Measurements from ENCODE around the gene AQP6. TPM values are rescaled to one million over a fixed set of nuclear protein-coding genes. Genes with fewer than 3 reads are reported as not detected.

AQP6 gene
- total RNA-seq, 1 donor from 2014 or later: not detected

DNA sequence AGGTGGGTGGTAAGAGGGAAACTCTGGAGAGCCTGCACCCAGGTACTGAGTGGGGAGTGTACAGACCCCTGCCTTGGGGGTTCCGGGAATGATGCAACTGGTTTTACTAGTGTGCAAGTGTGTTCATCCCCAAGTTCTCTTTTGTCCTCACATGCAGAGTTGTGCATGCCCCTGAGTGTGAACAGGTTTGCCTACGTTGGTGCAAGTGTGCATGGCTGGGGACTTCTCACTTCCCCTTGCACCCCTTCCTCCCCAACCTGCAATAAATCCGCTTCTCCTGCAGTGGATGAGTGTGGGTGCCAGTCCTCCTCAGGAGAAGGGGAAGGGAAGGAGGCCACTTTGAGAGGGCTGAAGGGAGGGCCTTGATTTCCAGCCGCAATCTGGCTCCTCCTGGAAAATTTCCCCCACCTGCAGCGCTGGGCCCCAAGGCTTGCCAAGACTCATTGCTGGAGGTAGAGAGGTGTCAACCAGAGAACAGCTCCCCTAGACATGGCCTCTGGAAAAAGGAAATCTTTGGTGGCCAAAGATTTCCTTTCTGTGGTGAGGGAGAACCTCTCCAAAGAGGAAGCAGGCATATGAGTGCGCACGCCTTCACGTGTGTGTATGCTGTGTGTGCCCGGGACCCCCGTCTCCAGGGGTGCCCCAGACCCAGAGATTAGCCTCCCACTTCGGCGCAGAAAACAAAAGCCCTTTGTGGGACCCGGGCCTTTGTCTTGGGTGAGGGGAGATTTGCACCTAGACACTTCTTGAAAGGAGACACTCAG is 16.7 kb upstream of the AQP6 start:
- no peak for DNase-seq (ENCODE audit: low read depth in 2 of 2)

DNA sequence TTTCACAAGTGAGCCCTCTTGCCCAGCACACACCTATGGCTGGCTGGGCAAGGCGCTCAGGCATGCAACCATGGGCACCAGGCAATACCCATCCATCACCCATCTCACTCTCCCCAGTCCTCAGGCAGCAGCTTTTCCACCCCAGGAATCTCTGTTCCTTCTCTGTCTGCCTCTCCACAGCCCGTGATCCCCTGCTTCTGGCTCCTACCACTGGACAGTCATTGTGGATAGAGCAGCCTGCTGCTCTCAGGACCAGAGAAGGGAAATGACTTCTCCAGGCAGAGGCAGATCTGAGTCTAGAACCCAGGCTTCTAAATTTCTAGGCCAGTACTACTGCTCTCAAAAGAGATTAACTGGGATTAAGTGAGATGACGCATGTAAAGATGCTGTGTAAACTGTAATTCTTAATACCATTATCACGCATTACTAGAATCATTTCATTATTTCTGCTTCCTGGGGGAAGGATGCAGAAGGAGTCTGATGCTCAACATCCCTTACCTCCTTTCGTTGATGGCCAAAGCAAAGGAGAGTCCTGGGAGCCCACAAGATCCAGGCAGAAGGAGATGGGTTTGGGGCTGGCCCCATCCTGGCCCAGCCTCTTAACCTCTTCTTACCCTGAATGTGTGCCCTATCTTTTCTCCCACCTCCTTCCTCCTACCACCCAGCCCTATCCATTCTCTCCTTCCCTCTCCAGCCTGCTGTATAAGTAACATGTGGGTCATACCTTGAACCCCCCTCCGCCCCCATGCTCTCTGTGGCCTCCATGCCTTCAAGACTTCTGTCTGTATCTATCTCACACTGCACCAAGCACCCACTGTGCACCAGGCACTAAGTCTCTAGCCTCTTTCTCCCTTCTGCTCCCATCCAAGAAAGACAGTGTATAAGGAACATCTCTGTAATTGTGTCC is 15.8 kb upstream of the AQP6 start:
- DNase-seq (ENCODE audit: low read depth in 2 of 2): no peak

DNA sequence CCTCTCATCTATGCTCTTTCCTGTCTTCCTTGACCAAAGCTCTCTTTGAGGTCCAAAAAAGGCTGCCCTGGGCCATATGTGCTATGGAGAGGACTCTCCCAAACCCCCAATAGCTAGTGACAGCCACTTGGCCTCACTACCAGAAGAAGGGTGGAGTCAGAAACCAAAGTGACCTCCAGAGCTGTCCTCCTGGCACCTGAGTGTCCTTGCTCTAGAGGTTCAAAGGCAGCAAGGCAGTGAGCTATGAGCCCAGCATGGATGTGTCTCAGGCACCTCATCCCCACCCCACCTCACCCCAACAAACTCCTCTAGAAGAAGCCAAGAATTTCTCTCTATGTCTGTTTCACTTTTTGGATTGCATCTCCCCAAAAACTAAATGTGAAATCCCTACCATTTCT is 15.2 kb upstream of the AQP6 start:
- DNase-seq (ENCODE audit: low read depth in 2 of 2): no peak

DNA sequence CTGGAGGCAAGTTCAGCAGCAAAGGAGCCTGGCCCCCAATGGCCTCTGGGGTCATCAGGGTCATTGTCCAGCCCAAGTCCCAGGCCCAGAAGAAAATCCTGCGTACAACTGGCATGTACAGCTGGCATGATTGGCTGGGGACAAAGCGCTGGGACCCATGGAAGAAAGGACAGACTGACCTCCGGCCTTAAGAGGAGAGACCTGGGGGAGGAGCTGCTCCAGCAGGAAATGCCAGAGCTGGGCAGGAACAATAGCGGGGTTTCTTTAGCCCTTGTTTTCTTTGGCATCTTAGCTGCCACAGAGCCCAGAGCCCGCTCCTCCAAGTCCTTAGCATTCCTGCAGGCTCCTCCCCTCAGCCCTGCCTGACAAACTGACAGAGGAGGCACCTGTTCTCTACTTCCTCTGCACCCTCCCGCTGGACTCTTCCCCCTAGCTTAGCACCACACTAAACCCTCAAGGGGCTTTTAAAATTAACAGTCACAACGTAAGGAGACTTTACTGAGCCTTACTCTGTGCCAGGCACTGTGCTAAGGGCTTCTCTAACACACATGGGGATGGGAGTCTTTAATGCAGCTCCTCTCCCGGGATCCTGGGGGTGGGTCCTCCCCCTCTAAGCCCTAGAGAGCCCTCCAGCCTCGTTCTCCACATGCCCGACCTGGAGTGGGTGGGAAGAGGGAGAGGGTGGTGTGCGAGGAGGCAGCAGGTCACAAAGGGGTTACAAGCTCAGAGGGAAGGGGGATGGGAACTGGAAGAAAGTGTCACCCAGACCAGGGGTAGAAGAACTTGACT is 12.9 kb upstream of the AQP6 start:
- peak in 1 of 2 donors; percentile 58 for DNase-seq (ENCODE audit: low read depth in 2 of 2)

DNA sequence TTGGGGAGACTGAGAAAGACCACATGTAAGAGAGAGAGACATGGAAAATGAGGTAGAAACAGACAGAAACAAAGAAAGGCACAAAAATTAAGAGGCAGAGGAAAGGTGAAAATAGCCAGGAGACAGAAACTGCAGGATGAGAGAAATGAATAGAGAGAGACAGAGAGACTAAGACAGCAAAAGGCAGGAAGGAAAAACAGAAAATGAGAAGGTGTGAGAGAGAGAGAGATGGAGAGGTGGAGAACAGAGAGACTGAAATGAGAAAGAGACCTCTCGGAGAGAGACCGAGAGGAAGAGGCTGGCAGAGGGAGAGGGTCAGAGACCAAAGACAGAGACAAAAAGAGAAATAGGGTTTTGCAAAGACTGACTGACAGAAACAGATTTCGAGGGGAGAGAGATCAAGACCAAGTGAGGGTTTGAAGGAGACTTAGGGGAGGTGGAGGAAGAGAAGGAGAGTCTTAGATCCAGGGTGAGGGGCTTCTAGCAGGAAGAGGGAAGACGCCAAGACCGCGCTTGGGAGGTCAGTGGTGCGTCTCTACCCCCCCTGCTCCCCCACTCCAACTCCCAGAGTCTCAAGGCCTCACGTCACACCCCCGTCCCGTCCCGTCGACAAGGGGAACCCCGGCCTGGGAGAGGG is 12.2 kb upstream of the AQP6 start:
- DNase-seq (ENCODE audit: low read depth in 2 of 2): no peak

DNA sequence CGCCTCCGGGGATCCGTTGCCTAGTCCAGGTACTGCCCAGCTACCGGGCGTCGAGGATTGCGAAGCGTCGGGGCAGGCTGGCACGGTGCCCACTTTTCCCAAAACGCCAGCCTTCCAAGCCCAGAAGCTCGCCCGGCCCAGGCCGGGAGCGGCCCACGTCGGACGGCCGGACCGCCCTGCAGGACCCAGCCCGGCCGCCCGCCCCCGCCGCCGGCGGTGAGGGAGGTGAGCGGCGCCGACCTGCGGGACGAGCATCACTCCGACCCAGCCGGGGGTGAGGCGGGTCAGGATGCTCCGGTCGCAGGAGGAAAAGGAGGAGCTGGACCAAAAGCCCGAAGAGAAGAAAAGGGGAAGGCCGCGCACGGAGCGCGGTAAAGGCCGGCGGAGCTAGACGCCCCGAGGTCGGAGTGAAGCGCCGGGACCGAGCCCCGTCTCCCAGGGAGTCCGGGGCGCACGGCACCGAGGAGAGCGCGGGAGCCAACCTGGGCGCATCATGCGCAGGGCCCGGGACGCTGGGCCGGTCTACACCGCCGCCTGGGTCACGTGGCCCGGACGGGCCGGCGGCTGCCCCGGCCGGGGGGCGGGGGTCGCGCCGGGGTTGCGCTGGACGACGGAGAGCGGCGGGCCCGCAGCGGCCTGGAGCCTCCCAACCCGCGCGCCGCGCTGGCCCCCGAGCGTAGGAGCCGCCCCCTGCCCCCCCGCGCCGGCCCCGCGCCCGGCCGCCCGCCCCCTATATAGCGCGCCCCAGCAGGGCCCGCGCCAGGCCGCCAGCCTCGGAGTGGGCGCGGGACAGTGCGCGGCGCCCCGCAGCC is 11.4 kb upstream of the AQP6 start, which contains the start of gene AQP5:
Gene AQP5 (plus strand): TSS at position 762 of the 812 bp plus-strand sequence. CDS start 146 bp downstream, outside the sequence.
- DNase-seq (ENCODE audit: low read depth in 2 of 2): no peak

DNA sequence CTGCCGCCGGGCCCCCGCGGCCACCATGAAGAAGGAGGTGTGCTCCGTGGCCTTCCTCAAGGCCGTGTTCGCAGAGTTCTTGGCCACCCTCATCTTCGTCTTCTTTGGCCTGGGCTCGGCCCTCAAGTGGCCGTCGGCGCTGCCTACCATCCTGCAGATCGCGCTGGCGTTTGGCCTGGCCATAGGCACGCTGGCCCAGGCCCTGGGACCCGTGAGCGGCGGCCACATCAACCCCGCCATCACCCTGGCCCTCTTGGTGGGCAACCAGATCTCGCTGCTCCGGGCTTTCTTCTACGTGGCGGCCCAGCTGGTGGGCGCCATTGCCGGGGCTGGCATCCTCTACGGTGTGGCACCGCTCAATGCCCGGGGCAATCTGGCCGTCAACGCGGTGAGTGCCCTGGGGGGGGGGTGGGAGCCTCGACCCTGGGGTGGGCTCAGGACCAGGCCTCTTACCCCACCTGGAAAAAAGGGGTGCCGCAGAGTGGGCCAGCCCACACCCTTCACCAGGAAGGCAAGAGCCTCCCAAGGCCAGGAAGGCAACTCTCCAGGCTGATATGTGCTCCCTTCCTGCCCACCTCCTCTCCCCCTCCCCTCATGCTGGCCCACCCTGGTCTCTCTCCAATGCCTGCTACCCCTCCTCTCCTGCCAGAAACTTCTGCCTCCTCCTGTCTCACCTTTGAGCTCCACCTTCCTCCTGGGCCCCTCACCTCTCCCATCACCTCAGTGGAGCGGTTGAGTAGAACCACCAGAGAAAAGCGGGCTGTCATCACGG is 10.6 kb upstream of the AQP6 start:
- no peak for DNase-seq (ENCODE audit: low read depth in 2 of 2)

DNA sequence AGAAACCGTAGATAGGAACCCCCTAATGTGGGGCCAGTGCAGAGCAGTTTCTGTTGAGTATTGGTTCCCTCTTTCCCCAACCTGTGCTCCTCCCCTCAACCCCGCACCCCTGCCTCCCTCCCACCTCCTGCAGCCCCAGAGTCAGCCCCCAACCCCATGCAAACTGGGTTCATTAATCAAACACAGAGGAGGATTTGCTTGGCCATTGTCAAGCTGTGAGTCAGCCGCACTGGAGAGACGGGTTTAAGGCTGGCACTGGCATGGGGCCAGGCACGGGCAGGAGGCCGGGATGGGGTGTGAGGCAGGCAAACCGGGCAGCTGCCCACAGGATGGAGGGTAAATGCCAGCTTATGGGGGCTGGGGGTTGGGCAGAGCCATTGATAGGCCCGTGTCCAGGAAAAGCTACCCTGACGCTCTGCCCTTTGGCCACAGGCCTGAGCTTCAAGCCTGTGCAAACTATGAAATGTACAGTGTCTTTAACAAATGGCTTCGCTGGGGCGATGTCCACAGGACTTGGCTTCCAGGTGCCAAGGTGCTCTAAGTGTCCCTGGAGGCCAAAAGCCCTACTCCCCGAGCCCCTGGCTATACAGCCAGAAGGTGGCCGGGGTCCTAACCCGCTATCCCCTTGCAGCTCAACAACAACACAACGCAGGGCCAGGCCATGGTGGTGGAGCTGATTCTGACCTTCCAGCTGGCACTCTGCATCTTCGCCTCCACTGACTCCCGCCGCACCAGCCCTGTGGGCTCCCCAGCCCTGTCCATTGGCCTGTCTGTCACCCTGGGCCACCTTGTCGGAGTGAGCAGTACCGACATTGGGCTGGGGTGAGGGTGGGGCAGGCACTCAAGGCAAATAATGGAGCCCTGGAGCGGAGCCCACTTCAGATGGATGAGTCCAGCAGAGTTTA is 9.6 kb upstream of the AQP6 start:
- peak in 1 of 2 donors; percentile 31 for DNase-seq (ENCODE audit: low read depth in 2 of 2)

DNA sequence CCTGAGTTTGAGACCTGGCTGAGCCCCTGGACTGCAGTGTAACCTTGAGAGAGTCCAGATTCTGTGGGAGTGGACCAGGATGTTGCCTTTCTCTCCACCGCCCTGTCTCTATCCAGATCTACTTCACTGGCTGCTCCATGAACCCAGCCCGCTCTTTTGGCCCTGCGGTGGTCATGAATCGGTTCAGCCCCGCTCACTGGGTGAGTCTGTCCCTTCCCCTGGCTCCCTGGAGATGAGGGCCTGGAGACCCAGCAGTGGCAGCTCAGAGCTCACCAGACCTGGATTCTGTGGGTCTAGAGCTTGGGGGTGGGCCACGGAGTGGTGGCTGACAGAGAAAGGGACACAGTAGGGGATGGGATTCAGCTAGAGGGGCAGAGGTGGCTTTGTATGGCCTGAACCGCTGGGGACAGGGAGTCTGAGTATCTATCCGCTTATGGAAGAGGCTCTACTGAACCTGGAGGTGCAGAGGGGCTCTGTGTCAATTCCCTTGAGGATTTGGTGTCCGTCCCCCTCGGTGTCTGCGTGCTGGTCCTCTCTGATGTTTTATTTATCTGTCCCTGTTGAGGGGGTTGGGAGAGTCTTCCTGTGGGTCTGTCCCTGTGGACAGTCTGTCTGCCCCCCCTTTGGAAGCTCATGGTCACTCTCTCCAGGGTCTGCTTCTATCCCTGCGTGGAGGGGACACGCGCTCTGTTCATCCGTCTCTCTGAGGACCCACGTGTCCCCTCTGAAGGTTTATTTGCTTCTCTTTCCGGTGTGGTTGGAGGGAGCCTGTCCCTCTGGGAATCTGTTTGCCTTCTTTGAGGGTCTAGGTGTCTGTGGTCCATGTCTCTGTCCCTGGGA is 8.6 kb upstream of the AQP6 start:
- no peak for DNase-seq (ENCODE audit: low read depth in 2 of 2)

DNA sequence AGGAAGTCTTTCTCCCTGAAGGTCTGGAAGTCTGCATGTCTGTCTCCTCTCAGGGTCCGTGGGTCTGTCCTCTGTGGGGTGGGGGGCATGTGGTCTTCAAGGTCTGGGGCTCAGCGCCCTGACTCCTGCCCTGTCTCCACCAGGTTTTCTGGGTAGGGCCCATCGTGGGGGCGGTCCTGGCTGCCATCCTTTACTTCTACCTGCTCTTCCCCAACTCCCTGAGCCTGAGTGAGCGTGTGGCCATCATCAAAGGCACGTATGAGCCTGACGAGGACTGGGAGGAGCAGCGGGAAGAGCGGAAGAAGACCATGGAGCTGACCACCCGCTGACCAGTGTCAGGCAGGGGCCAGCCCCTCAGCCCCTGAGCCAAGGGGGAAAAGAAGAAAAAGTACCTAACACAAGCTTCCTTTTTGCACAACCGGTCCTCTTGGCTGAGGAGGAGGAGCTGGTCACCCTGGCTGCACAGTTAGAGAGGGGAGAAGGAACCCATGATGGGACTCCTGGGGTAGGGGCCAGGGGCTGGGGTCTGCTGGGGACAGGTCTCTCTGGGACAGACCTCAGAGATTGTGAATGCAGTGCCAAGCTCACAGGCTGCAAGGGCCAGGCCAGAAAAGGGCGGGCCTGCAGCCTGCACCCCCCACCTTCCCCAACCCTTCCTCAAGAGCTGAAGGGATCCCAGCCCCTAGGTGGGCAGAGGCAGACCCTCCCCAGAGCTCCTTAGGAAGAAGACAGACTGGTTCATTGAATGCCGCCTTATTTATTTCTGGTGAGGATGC is 7.7 kb upstream of the AQP6 start:
- DNase-seq (ENCODE audit: low read depth in 2 of 2): no peak

DNA sequence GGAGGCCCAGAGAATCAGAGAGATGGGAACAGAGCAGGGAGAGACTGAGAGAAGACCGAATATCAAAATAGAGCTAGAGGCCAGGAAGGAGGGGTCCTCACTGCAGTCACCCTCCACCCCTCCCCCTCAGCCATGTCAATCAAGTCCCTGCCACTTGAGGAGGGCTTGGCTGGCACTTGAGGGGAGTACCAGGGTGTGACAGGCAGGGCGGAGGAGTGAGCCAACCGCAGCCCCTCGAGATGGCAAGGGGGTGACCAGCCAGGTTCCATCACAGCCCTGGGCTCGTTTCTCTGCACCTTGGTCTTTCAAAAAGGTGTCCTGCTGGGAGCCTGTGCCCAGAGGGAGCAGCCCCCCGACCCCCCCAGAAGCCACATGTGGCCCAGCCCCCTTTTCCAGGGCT is 6.9 kb upstream of the AQP6 start:
- no peak for DNase-seq (ENCODE audit: low read depth in 2 of 2)

DNA sequence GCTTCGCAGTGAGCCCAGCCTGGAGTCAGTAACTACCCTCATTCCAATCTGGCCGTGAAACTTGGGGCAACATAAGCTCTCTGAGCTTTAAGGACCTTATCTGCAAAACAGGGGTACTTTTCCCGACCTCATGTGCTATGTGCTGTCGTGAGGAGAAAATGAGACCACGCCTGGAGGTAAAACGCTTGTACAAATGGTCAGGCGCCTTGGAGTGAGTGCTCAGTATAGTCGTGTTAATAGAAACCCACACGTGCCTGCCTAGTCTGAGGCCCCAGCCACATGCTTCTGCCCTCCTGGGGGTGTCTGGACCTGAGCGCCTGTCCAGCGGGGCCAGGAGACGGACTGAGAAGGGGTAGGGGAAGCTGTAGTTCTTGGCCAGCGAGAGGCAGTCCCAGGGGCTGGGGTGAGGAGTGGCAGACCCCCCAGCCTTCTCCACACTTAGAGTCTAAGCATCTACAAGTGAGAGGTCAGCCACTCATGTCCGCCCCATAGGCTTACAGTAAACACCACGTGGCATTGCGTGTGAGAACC is 6.2 kb upstream of the AQP6 start:
- DNase-seq (ENCODE audit: low read depth in 2 of 2): no peak

DNA sequence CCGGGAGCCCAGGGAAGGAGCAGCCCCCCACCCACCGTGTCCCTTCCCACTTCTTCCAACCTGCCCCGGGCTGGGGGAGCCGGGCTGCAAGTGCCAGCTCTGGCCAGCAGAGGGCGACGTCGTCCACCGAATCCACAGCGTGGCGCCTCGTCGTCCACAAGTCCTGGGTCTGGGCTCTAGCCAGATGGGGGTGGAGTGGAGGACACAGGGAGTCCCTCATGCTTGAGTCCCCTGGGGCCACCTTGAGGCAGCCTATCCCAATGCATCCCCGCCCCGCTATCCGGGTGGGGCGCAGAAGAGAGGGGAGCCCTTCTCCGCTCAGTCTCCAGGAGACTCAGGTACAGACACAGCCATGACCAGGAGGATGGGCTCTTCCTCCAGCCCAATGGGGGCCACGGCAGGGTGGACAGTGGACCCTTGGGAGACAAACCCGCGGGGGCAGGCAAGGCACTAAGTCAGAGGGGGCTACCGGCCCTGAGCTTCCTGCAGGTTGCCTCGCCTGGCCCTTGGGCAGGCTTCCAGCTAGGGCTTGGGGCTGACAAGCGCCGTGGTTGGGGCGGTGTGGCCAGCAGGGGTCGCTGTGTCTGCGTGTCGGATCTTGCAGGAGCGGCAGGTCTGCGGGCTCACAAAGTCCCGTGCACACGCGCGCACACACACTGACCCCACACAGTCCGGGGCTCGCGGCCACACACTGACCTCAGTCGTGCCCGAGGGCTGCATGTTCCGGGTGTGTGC is 5.5 kb upstream of the AQP6 start:
- peak; percentile 90 to 91 for DNase-seq (ENCODE audit: low read depth in 2 of 2)

DNA sequence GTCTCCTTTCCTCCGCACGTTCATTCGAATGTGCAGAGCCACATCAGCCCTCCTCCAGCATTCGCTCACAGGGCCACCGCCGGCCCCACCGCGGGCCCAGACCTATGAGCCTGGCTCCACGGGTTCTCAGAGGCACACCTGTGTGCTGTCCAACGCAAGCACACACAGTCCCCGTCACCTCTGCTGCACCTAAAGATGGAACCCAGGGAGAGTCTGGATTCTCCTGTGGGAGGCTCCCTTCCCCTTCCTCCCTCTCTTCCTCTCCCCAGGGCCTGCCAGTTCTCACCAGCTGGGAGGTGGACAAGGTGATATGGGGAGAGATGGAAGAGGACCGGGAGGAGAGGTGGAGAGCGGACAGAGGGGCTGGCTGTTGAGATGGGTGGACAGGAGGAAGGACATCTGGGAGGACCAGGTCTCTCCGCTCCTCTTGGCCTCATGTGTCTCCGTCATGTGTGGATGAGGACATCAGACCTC is 4.9 kb upstream of the AQP6 start:
- DNase-seq (ENCODE audit: low read depth in 2 of 2): no peak

DNA sequence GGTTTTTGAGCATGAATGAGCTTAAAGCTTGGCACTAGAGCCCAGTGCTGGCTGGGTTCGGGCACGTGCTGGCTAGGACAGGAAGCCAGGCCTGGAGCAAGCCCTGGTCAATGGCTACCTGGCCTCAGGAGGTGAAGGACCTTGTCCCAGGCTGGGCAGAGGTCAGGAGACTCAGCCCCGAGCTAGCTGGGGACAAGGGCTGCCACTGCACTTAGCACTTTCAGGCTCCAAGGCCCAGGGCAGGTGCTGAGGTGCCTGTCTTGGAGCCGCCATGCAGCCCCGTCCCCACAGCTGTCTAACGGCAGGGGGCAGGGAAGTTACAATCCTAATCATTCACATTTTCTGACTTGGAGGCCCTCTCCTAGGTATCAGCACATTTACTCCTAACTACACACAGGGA is 4.3 kb upstream of the AQP6 start:
- no peak for DNase-seq (ENCODE audit: low read depth in 2 of 2)

DNA sequence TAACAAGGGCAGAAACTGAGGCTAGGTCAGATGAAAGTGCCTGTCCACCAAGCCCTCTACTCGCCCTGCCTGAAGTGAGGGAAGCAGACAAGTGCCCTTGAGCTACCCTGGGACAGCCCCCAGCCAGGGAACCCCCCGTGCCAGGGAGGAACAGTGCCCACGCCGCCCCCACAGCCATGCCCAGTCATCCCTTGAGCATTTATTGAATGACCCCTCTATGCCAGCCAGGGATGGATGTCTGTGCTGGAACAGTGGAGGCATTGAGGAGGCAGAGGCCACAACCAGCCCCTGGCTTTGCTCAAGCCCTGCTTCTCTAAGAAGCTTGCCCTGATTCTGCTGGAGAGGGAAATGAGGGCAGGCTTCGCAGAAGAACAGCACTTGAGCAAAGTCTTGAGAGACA is 3.7 kb upstream of the AQP6 start:
- no peak for DNase-seq (ENCODE audit: low read depth in 2 of 2)
